Gastroesophageal sphincter (tissue), 3 donors: Measurements from ENCODE around the gene ATXN2.

ENCODE experiments used
- EP300 ChIP-seq: sonication (generic); formaldehyde crosslinking; IDR thresholded peaks from one replicate; pipeline ENCODE4 v1.6.1; 2017; ENCODE audit warnings: antibody characterized with exemption, mild to moderate bottlenecking
- POLR2A ChIP-seq, 2 donors: fragments of 450-650 bp; IDR thresholded peaks; one replicate each; pipeline ENCODE4 v1.6.1; 2017; ENCODE audit warnings: antibody characterized with exemption in 2 of 2, mild to moderate bottlenecking in 2 of 2, moderate library complexity in 1 of 2
- TF ChIP-seq, protein P1 (sequence below), 4 experiments: fragments of 200-600 bp in 2 of 4; fragments of 450-650 bp in 2 of 4; sonication (generic) in 1 of 4; IDR thresholded peaks; one replicate each; pipeline ENCODE4 v1.5.1; 2017 to 2019; ENCODE audit warnings: antibody characterized with exemption in 4 of 4, mild to moderate bottlenecking in 2 of 4, moderate library complexity in 2 of 4

DNA sequence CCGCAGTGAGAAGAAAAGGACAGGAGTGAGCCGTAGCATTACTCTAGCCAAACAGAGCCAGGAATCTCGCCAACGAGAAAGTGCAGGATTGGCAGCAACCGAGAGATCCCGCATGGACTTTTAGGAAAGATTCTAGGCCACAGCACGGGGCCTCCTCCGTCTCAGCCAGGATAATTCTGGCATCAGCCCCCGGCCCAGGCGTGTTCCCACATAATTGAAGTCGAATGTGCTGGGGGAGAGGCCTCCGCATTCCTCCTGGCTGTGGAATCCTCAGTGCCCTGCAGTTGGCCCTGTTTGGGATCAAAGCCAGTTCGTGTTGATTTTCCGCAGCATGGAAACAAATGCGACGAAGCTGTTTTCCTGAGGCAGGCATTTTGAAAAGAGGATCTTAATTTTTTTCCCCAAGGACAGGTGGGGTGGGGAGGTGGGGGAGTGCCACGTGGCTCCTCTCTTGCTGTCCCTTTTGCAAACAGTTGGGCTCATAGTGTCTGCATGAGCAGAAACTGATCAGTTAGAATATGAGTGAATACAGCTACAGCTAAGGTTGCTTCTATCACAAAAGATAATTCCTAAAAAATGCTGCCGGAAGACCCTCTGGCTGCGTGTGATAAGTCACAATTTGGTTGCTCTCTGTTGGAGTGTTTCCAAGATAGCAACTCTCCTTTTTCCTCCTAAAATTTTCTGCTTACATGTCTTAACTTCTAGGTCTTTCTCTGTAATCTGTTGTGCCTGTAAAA, 37.3 kb upstream of the ATXN2 start:
- TF ChIP-seq POLR2A (IDR thresholded peaks at IDR 0.05) (no peak), EP300 (no peak)
- TF ChIP-seq, protein P1, sequence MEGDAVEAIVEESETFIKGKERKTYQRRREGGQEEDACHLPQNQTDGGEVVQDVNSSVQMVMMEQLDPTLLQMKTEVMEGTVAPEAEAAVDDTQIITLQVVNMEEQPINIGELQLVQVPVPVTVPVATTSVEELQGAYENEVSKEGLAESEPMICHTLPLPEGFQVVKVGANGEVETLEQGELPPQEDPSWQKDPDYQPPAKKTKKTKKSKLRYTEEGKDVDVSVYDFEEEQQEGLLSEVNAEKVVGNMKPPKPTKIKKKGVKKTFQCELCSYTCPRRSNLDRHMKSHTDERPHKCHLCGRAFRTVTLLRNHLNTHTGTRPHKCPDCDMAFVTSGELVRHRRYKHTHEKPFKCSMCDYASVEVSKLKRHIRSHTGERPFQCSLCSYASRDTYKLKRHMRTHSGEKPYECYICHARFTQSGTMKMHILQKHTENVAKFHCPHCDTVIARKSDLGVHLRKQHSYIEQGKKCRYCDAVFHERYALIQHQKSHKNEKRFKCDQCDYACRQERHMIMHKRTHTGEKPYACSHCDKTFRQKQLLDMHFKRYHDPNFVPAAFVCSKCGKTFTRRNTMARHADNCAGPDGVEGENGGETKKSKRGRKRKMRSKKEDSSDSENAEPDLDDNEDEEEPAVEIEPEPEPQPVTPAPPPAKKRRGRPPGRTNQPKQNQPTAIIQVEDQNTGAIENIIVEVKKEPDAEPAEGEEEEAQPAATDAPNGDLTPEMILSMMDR (IDR thresholded peaks at IDR 0.05): no peak
